Measurements from ENCODE around the gene TLE4.
A peak's percentile ranks its signal among the peaks of the same experiment; 100 is the strongest.
"Not testable (repeated sequence)": the region's sequence is repeated elsewhere in the genome, so short reads cannot be mapped to it uniquely, and the experiment has no call there.

The TLE4 gene

GRCh38 chr9:79639354-79639753 lies 67.6 kb downstream of the TLE4 start:
- no peak for DNase-seq

- DNase-seq = not testable (repeated sequence)
These were observed 68.3 kb downstream of the TLE4 start for GRCh38 chr9:79640067-79640466.

GRCh38 chr9:79641070-79641469 lies 69.3 kb downstream of the TLE4 start:
- no peak for DNase-seq

GRCh38 chr9:79642671-79643070 lies 70.9 kb downstream of the TLE4 start:
- DNase-seq = no peak

GRCh38 chr9:79644048-79644447 lies 72.3 kb downstream of the TLE4 start:
- no peak for DNase-seq

- DNase-seq = no peak
These were observed 72.8 kb downstream of the TLE4 start for GRCh38 chr9:79644601-79645000.

- DNase-seq = no peak
These were observed 73.3 kb downstream of the TLE4 start for GRCh38 chr9:79645110-79645509.

GRCh38 chr9:79646096-79646495 lies 74.3 kb downstream of the TLE4 start:
- no peak for DNase-seq

GRCh38 chr9:79651251-79651795 lies 79.6 kb downstream of the TLE4 start:
- DNase-seq = peak; percentile 26

- no peak for DNase-seq
These were observed 80.8 kb downstream of the TLE4 start for GRCh38 chr9:79652598-79652997.

- DNase-seq = not testable (repeated sequence)
These were observed 83.0 kb downstream of the TLE4 start for GRCh38 chr9:79654591-79655382.

- no peak for DNase-seq
These were observed 83.8 kb downstream of the TLE4 start for GRCh38 chr9:79655551-79655950.

- DNase-seq = no peak
These were observed 84.4 kb downstream of the TLE4 start for GRCh38 chr9:79656169-79656568.

GRCh38 chr9:79657891-79658290 lies 86.1 kb downstream of the TLE4 start:
- no peak for DNase-seq

- no peak for DNase-seq
These were observed 87.2 kb downstream of the TLE4 start for GRCh38 chr9:79658926-79659325.

- DNase-seq = peak; percentile 11
These were observed 88.8 kb downstream of the TLE4 start for GRCh38 chr9:79660615-79661014.

- no peak for DNase-seq
These were observed 89.5 kb downstream of the TLE4 start for GRCh38 chr9:79661279-79661678.

GRCh38 chr9:79661886-79662536 lies 90.2 kb downstream of the TLE4 start:
- DNase-seq = no peak

GRCh38 chr9:79662537-79662956 lies 90.8 kb downstream of the TLE4 start:
- DNase-seq = no peak

GRCh38 chr9:79663300-79663699 lies 91.5 kb downstream of the TLE4 start:
- no peak for DNase-seq

GRCh38 chr9:79663878-79664277 lies 92.1 kb downstream of the TLE4 start:
- DNase-seq = no peak

GRCh38 chr9:79664375-79664831 lies 92.6 kb downstream of the TLE4 start:
- no peak for DNase-seq

- no peak for DNase-seq
These were observed 93.6 kb downstream of the TLE4 start for GRCh38 chr9:79665369-79665768.

GRCh38 chr9:79665931-79666330 lies 94.2 kb downstream of the TLE4 start:
- no peak for DNase-seq

Data from NCI-H345 (cell line).